ENCODE data around the gene SLC25A26.

The SLC25A26 gene

DNA sequence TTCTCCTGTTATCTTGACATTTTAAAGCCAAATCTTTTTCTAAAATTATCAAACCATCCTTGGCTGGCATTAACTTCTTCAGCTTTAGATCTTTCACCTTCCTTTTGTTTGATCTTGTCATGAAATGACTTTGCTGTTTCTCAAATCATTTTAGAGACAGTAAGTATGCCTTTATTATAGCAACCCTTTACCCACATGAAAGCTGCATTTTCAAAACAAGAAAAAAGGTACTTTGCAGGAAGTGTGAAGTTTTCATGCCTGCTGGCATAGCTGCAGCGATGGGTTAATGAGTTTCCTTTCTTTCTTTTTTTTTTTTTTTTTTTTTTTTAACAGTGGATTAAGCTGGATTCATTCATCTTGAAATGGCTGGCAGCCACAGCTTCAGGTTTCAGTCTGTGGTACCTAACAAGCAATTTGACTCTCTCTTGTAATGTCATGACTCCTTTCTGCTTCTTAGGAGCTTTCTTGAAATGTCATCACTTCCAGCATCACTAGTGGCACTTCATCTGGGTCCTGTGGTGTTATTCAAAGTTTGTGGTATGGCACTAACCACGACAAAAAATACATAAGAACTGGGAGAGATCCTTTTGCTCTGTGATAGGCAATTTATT is 18.8 kb downstream of the SLC25A26 start:
- H3K36me3 ChIP-seq: no peaks in the 10 kb centered on the region; the same call in none of the 2 replicates
- H3K4me3 ChIP-seq (ENCODE audit: low read depth, low read length): no peak overlapping the region
- no peaks in the 10 kb centered on the region for H3K9me3 ChIP-seq (ENCODE audit: severe bottlenecking)
- DNase-seq: no peak
- TF ChIP-seq CTCF (IDR thresholded peaks at IDR 0.05; ENCODE audit: low read depth, low read length): no peak
- no peaks in the 10 kb centered on the region for H3K27me3 ChIP-seq (ENCODE audit: insufficient read depth, low read depth, severe bottlenecking)
- H3K27ac ChIP-seq: no peak overlapping the region

GRCh38 chr3:66241466-66241865 is 20.7 kb downstream of the SLC25A26 start:
- DNase-seq: no peak

DNA sequence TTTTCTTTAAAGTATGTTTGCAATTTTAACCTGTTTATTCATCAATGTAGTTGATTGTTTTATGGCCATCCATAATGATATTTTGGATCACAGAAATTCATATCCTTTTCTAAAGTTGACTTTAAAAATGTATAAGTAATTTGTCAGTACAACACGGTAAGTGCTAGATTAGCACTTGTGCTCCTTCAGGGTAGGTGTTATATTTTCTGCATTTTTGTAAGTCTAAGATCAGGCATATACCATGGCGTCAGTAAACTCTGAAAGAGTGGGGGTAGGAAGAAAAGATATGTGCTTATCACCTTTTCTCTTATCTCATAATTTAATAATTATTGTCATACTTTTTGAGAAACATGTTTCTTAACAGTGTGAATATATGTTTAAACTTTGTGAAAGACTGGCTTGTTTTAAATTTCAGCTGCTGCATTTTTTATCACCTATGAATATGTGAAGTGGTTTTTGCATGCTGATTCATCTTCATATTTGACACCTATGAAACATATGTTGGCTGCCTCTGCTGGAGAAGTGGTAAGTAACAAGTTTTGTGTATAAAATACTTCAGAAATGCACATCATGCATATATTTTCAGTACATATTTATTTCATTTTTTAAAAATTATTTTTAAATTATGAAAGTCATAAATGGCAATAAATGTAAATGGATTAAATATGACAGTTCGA is 22.1 kb downstream of the SLC25A26 start:
- Histone ChIP-seq H3K4me3 (ENCODE audit: low read depth, low read length) (no peak overlapping the region), H3K9me3 (ENCODE audit: severe bottlenecking) (no peaks in the 10 kb centered on the region), H3K27me3 (ENCODE audit: insufficient read depth, low read depth, severe bottlenecking) (no peaks in the 10 kb centered on the region), H3K27ac (no peak overlapping the region), H3K36me3 (no peaks in the 10 kb centered on the region; the same call in none of the 2 replicates)
- DNase-seq: no peak
- TF ChIP-seq CTCF (IDR thresholded peaks at IDR 0.05; ENCODE audit: low read depth, low read length): no peak

More at GRCh38 chr3:66241466-66241865, 20.7 kb downstream of the SLC25A26 start:
- Histone ChIP-seq H3K4me3 (ENCODE audit: low read depth, low read length) (no peak overlapping the region), H3K9me3 (ENCODE audit: severe bottlenecking) (no peaks in the 10 kb centered on the region), H3K27ac (no peak overlapping the region), H3K27me3 (ENCODE audit: insufficient read depth, low read depth, severe bottlenecking) (no peaks in the 10 kb centered on the region), H3K36me3 (no peaks in the 10 kb centered on the region; the same call in none of the 2 replicates)
- no peak for TF ChIP-seq CTCF (IDR thresholded peaks at IDR 0.05; ENCODE audit: low read depth, low read length)

DNA sequence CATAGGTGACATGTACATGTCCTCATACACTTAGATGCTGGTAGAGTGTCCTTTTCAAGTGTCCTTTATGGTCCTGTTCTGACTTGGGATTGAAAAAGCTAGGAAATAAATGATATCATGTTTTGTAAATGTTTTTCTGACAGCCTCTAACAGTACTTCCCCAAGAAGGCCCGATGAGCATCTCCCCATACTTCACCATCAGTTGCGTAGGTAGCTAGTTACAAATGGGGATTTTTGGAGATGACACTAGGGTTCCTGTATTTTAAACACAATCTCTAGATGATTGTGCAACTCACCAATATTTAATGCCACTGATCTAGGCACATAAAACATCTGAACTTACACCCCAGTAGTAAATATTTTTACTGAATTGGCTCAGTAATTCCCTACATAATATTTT is 27.8 kb downstream of the SLC25A26 start:
- DNase-seq: no peak
- H3K9me3 ChIP-seq (ENCODE audit: severe bottlenecking): no peaks in the 10 kb centered on the region
- no peak for TF ChIP-seq CTCF (IDR thresholded peaks at IDR 0.05; ENCODE audit: low read depth, low read length)
- H3K27ac ChIP-seq: no peak overlapping the region
- no peaks in the 10 kb centered on the region for H3K27me3 ChIP-seq (ENCODE audit: insufficient read depth, low read depth, severe bottlenecking)
- H3K4me3 ChIP-seq (ENCODE audit: low read depth, low read length): no peak overlapping the region
- H3K36me3 ChIP-seq: no peaks in the 10 kb centered on the region; the same call in 1 of the 2 replicates

DNA sequence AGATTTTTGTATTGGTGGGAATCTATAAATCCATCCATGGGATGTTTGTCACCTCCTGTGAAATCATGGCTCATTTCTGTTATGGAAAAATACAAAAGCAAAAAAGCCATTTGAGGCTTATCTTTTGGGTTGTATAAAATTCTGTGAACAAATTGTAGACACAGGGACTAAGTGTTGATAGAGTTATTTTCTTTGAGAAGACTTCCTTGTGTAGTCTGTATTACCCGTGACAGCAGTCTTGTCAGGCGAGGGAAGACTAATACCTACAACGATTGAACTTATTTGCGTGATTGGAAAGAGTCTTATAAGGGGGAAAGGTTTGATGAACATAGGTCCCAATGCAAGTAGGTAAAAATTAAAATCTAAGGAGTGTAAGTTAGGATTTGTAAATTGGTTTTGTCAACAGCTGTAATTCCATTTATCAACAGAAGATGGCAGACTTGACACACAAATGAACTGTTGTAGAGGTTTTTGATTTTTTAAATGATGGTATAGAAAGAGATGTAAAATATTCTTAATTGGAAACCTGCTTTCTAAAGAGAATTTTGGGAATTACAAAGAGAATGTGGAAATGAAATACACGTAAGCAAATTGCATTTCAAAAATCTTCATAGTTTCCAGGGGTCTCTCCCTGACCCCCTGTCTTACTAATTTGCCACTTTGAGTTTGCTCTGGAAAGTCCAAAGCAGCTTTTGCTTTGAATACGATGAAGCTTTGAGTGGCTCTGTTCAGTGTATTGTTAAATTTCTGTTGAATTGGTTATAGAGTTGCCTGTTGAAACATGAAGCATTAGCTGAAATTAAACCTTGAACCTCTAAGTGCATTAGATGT is 33.2 kb downstream of the SLC25A26 start:
- no peaks in the 10 kb centered on the region for H3K36me3 ChIP-seq
- no peaks in the 10 kb centered on the region for H3K9me3 ChIP-seq (ENCODE audit: severe bottlenecking)
- H3K27me3 ChIP-seq (ENCODE audit: insufficient read depth, low read depth, severe bottlenecking): no peaks in the 10 kb centered on the region
- TF ChIP-seq CTCF (IDR thresholded peaks at IDR 0.05; ENCODE audit: low read depth, low read length): peak; percentile 26; the same call in 1 of the 2 replicates
- H3K4me3 ChIP-seq (ENCODE audit: low read depth, low read length): no peak overlapping the region
- no peak overlapping the region for H3K27ac ChIP-seq
- DNase-seq: no peak

Data from WERI-Rb-1 (cell line).